Caco-2 (cell line): Measurements from ENCODE around the gene PCNX1. TPM values are rescaled to one million over a fixed set of nuclear protein-coding genes. Genes with fewer than 3 reads are reported as not detected.

Experiments
- BruUV-seq: library from RNA; stranded (reverse); fragments of 400-500 nt; replicated peaks from 2 replicates; lab custom pipeline; 2021; lab: Mats Ljungman, UMichigan
- CTCF ChIA-PET: fragments of 300-600 bp; sonication (Branson Sonifier 250); formaldehyde crosslinking; loops from one replicate; lab custom pipeline; 2022; ENCODE audit warnings: antibody characterized with exemption; lab: Charles Lee
- POLR2A ChIA-PET: fragments of 300-600 bp; sonication (Branson Sonifier 250); formaldehyde crosslinking; loops from one replicate; lab custom pipeline; 2022; ENCODE audit warnings: antibody characterized with exemption; lab: Charles Lee
- DNase-seq, 2 experiments: peaks; one replicate each; pipeline versions ENCODE4 v3.0.0 to v3.0.0-alpha.2; 2020 to 2022
- H3K27me3 ChIP-seq: replicated peaks from 2 replicates; pipeline ENCODE4 v1.6.0; 2011; ENCODE audit warnings: low read length; ENCODE audit not compliant: control insufficient read depth, insufficient read depth
- H3K36me3 ChIP-seq: 2 replicates; pipeline ENCODE4 v1.5.1; 2011; ENCODE audit warnings: low read length; ENCODE audit not compliant: control insufficient read depth, insufficient read depth
- H3K4me1 ChIP-seq: fragments of 250-450 bp; sonication (Bioruptor Pico); 2 replicates; pipeline ENCODE4 v1.5.1; 2020; ENCODE audit warnings: mild to moderate bottlenecking
- H3K4me3 ChIP-seq: 2 replicates; pipeline ENCODE4 v1.5.1; 2011; ENCODE audit warnings: low read depth, mild to moderate bottlenecking, control low read depth, low read length
- H3K9me3 ChIP-seq: fragments of 250-450 bp; sonication (Bioruptor Pico); 2 replicates; pipeline ENCODE4 v1.5.1; 2020; ENCODE audit warnings: mild to moderate bottlenecking, moderate library complexity
- H3K27ac Mint-ChIP-seq: one replicate; pipeline ENCODE4 v1.8.0; 2022; ENCODE audit warnings: mixed read lengths; ENCODE audit not compliant: unreplicated experiment
- H3K27me3 Mint-ChIP-seq: one replicate; pipeline ENCODE4 v1.8.0; 2022; ENCODE audit warnings: mixed read lengths; ENCODE audit not compliant: insufficient read depth, unreplicated experiment
- H3K36me3 Mint-ChIP-seq: one replicate; pipeline ENCODE4 v1.8.0; 2022; ENCODE audit warnings: mild to moderate bottlenecking, mixed read lengths; ENCODE audit not compliant: insufficient read depth, unreplicated experiment
- H3K4me1 Mint-ChIP-seq: one replicate; pipeline ENCODE4 v1.8.0; 2022; ENCODE audit warnings: low read depth, mixed read lengths; ENCODE audit not compliant: unreplicated experiment
- H3K4me3 Mint-ChIP-seq: one replicate; pipeline ENCODE4 v1.8.0; 2022; ENCODE audit warnings: mild to moderate bottlenecking, moderate library complexity, mixed read lengths; ENCODE audit not compliant: unreplicated experiment
- H3K9me3 Mint-ChIP-seq: one replicate; pipeline ENCODE4 v1.8.0; 2022; ENCODE audit warnings: mixed read lengths; ENCODE audit not compliant: unreplicated experiment
- intact Hi-C: fragments of 100-400 bp; cut with micrococcal nuclease; formaldehyde crosslinking; loops from one replicate; pipeline ENCODE4 v1.10.0; 2022; ENCODE audit not compliant: unreplicated experiment
- total RNA-seq: library from RNA; stranded (reverse); gene quantifications from 2 replicates; pipeline ENCODE4 v1.2.3, GENCODE V29; 2022
- TF ChIP-seq, protein P1 (sequence below), 2 experiments: fragments of 200-600 bp in 1 of 2; IDR thresholded peaks; 1 replicate in 1 of 2; 2 replicates in 1 of 2; pipeline versions ENCODE4 v1.5.1 to v1.8.0; 2011 to 2022; ENCODE audit warnings: antibody characterized with exemption in 1 of 2, control low read depth in 1 of 2, inconsistent platforms in 1 of 2, low read depth in 1 of 2, low read length in 1 of 2, mild to moderate bottlenecking in 1 of 2, moderate library complexity in 1 of 2; ENCODE audit not compliant: insufficient read depth in 1 of 2, severe bottlenecking in 1 of 2, unreplicated experiment in 1 of 2

Gene PCNX1
- total RNA-seq, 1 experiment from 2014 or later: 29.0 TPM

DNA sequence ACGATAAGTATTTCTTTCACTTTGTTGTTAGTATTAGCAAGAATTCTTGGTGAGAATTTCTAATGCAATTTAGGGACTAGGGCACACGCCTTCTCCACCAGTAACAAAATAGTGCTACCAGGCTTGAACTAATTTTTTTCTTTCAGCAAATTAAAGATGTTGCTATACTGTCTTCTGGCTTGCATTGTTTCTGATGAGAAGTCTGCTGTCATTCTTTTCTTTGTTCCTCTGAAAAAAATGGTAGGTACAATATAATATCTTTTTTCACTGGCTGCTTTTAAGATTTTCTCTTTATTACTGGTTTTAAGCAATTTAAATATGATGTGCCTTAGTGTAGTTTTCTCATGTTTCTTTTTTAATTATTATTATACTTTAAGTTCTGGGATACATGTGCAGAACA is 171.2 kb downstream of the PCNX1 start:
- Histone ChIP-seq H3K36me3 (peaks cover 8% of the 10 kb centered on the region), H3K9me3 (peaks cover 8% of the 10 kb centered on the region), H3K4me3 (no peak overlapping the region), H3K4me1 (no peaks in the 10 kb centered on the region; the same call in 1 of the 2 replicates), H3K27me3 (no peaks in the 10 kb centered on the region)
- TF ChIP-seq, protein P1, sequence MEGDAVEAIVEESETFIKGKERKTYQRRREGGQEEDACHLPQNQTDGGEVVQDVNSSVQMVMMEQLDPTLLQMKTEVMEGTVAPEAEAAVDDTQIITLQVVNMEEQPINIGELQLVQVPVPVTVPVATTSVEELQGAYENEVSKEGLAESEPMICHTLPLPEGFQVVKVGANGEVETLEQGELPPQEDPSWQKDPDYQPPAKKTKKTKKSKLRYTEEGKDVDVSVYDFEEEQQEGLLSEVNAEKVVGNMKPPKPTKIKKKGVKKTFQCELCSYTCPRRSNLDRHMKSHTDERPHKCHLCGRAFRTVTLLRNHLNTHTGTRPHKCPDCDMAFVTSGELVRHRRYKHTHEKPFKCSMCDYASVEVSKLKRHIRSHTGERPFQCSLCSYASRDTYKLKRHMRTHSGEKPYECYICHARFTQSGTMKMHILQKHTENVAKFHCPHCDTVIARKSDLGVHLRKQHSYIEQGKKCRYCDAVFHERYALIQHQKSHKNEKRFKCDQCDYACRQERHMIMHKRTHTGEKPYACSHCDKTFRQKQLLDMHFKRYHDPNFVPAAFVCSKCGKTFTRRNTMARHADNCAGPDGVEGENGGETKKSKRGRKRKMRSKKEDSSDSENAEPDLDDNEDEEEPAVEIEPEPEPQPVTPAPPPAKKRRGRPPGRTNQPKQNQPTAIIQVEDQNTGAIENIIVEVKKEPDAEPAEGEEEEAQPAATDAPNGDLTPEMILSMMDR (IDR thresholded peaks at IDR 0.05; ENCODE audit: insufficient read depth in 1 of 2, low read depth in 1 of 2, low read length in 1 of 2, severe bottlenecking in 1 of 2, unreplicated experiment in 1 of 2): no peak
- intact Hi-C loops: no loop called here
- no peaks in the 10 kb centered on the region for H3K4me1 Mint-ChIP-seq
- no peak for DNase-seq
- H3K27ac Mint-ChIP-seq: no peak overlapping the region
- no peaks in the 10 kb centered on the region for H3K27me3 Mint-ChIP-seq
- peaks cover 10% of the 10 kb centered on the region for H3K9me3 Mint-ChIP-seq
- H3K36me3 Mint-ChIP-seq: peaks cover 43% of the 10 kb centered on the region
- BruUV-seq: no TSS peak
- H3K4me3 Mint-ChIP-seq: no peak overlapping the region
- POLR2A ChIA-PET: no interaction called here
- CTCF ChIA-PET: no interaction called here

DNA sequence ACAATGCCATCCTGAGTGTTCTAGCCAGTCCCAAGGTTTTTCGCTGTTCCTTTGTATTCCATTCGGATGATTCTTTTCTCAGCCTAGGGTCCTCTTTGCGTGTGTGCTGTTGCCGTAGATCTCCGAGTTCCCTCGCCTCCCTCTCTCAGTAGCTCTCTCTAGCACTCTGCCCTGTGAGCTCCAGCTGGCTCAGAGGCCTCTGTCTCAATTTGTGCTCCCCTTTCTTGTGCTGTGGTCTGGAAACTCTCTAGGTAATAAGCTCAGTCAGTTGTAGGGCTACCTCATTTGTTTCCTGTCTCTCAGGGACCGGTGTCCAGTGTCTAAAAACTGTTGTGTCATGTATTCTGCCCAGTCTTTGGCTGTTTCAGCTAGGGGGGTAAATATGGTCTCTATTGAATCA is 179.3 kb downstream of the PCNX1 start:
- ChIA-PET CTCF (no interaction called here), POLR2A (no interaction called here)
- Histone ChIP-seq H3K9me3 (no peaks in the 10 kb centered on the region), H3K4me3 (no peak overlapping the region), H3K36me3 (no peaks in the 10 kb centered on the region), H3K4me1 (no peaks in the 10 kb centered on the region; the same call in 1 of the 2 replicates), H3K27me3 (no peaks in the 10 kb centered on the region)
- no peaks in the 10 kb centered on the region for H3K9me3 Mint-ChIP-seq
- BruUV-seq: no TSS peak
- H3K4me1 Mint-ChIP-seq: no peaks in the 10 kb centered on the region
- no peak for DNase-seq
- TF ChIP-seq, protein P1 (IDR thresholded peaks at IDR 0.05; ENCODE audit: insufficient read depth in 1 of 2, low read depth in 1 of 2, low read length in 1 of 2, severe bottlenecking in 1 of 2, unreplicated experiment in 1 of 2): no peak
- no peak overlapping the region for H3K27ac Mint-ChIP-seq
- intact Hi-C loops: no loop called here
- H3K36me3 Mint-ChIP-seq: peaks cover 8% of the 10 kb centered on the region
- no peaks in the 10 kb centered on the region for H3K27me3 Mint-ChIP-seq
- H3K4me3 Mint-ChIP-seq: no peak overlapping the region

DNA sequence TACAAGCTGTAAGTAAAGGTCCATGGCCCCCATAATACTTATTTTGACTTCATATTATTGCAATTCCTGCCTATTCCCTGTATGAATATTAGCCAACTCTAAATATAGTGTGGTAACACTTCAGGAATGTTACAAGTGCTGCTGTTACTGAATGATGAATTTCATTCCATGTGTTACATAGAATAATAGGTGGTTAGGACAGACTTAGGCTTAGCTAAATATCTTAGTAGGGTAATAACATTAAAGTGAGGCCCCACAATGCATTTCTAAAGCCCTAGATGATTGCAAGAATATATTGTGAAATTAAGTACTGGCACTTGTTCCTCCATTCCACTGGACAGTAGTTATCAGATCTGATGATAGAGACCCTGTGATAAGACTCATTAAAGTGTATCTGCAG is 182.7 kb downstream of the PCNX1 start:
- H3K27me3 Mint-ChIP-seq: no peaks in the 10 kb centered on the region
- TF ChIP-seq, protein P1 (IDR thresholded peaks at IDR 0.05; ENCODE audit: insufficient read depth in 1 of 2, low read depth in 1 of 2, low read length in 1 of 2, severe bottlenecking in 1 of 2, unreplicated experiment in 1 of 2): no peak
- Histone ChIP-seq H3K9me3 (no peaks in the 10 kb centered on the region), H3K4me3 (no peak overlapping the region), H3K4me1 (no peaks in the 10 kb centered on the region; the same call in 1 of the 2 replicates), H3K36me3 (no peaks in the 10 kb centered on the region), H3K27me3 (no peaks in the 10 kb centered on the region)
- H3K36me3 Mint-ChIP-seq: peaks cover 20% of the 10 kb centered on the region
- BruUV-seq: no TSS peak
- no peak overlapping the region for H3K27ac Mint-ChIP-seq
- ChIA-PET CTCF (no interaction called here), POLR2A (no interaction called here)
- H3K9me3 Mint-ChIP-seq: no peaks in the 10 kb centered on the region
- no peak for DNase-seq
- no peaks in the 10 kb centered on the region for H3K4me1 Mint-ChIP-seq
- no peak overlapping the region for H3K4me3 Mint-ChIP-seq
- intact Hi-C loops: no loop called here
